Neuronal stem cell (in vitro differentiated cells): ENCODE measurements around the gene EBI3.
A peak's percentile ranks its signal among the peaks of the same experiment; 100 is the strongest.

Experiments used
- DNase-seq: peaks from one replicate; pipeline ENCODE4 v3.0.0-alpha.2; 2013; ENCODE audit warnings: low spot score
- H2AFZ ChIP-seq: one replicate; pipeline ENCODE4 v1.6.1; 2013; ENCODE audit warnings: mild to moderate bottlenecking, low read length, inconsistent platforms
- H2AK5ac ChIP-seq: 2 replicates; pipeline ENCODE4 v1.6.1; 2013; ENCODE audit warnings: low read depth, mild to moderate bottlenecking, inconsistent platforms, low read length, moderate library complexity, mixed read lengths
- H2BK120ac ChIP-seq: 2 replicates; pipeline ENCODE4 v1.6.1; 2013; ENCODE audit warnings: low read depth, mild to moderate bottlenecking, inconsistent platforms, low read length, moderate library complexity, mixed read lengths
- H2BK12ac ChIP-seq: one replicate; pipeline ENCODE4 v1.6.1; 2013; ENCODE audit warnings: low read length, inconsistent platforms
- H2BK15ac ChIP-seq: 2 replicates; pipeline ENCODE4 v1.6.1; 2013; ENCODE audit warnings: mild to moderate bottlenecking, low read length, inconsistent platforms, mixed read lengths
- H2BK5ac ChIP-seq: one replicate; pipeline ENCODE4 v1.6.1; 2013; ENCODE audit warnings: inconsistent platforms, mild to moderate bottlenecking, low read length, moderate library complexity
- H3K14ac ChIP-seq: one replicate; pipeline ENCODE4 v1.6.1; 2013; ENCODE audit warnings: low read length, inconsistent platforms
- H3K18ac ChIP-seq: 2 replicates; pipeline ENCODE4 v1.6.1; 2013; ENCODE audit warnings: low read length, inconsistent platforms
- H3K23ac ChIP-seq: 2 replicates; pipeline ENCODE4 v1.6.1; 2013; ENCODE audit warnings: low read depth, mild to moderate bottlenecking, mixed read lengths, low read length, inconsistent platforms; ENCODE audit not compliant: poor library complexity
- H3K27ac ChIP-seq: replicated peaks from 3 replicates; pipeline ENCODE4 v1.5.1; 2013; ENCODE audit warnings: low read length, inconsistent platforms
- H3K27me3 ChIP-seq, 3 experiments: 2 replicates each; pipeline ENCODE4 v1.6.1; 2013; ENCODE audit warnings: low read length in 3 of 3, mild to moderate bottlenecking in 2 of 3, inconsistent platforms in 1 of 3, low read depth in 1 of 3, mixed read lengths in 1 of 3, moderate library complexity in 1 of 3; ENCODE audit not compliant: control insufficient read depth in 3 of 3, insufficient read depth in 3 of 3
- H3K36me3 ChIP-seq, 2 donors: replicated peaks in 1 of 2; 2 replicates each; pipeline ENCODE4 v1.6.1; 2013; ENCODE audit warnings: low read length in 2 of 2; ENCODE audit not compliant: control insufficient read depth in 2 of 2, insufficient read depth in 2 of 2
- H3K4ac ChIP-seq: 2 replicates; pipeline ENCODE4 v1.6.1; 2013; ENCODE audit warnings: inconsistent platforms, mild to moderate bottlenecking, low read length, moderate library complexity
- H3K4me1 ChIP-seq, 2 donors: 1 replicate in 1 of 2; 2 replicates in 1 of 2; pipeline ENCODE4 v1.6.1; 2013; ENCODE audit warnings: low read length in 2 of 2, low read depth in 1 of 2; ENCODE audit not compliant: control insufficient read depth in 2 of 2, insufficient read depth in 1 of 2
- H3K4me2 ChIP-seq: one replicate; pipeline ENCODE4 v1.6.1; 2013; ENCODE audit warnings: mild to moderate bottlenecking, low read length, inconsistent platforms; ENCODE audit not compliant: insufficient read depth, poor library complexity, severe bottlenecking
- H3K4me3 ChIP-seq, 2 donors: 2 replicates each; pipeline ENCODE4 v1.5.1; 2013; ENCODE audit warnings: low read length in 2 of 2, mild to moderate bottlenecking in 2 of 2, inconsistent platforms in 1 of 2, moderate library complexity in 1 of 2
- H3K79me1 ChIP-seq: one replicate; pipeline ENCODE4 v1.6.1; 2013; ENCODE audit warnings: low read depth, mild to moderate bottlenecking, inconsistent platforms, low read length, moderate library complexity
- H3K9ac ChIP-seq: one replicate; pipeline ENCODE4 v1.6.1; 2013; ENCODE audit warnings: mild to moderate bottlenecking, low read depth, low read length, inconsistent platforms; ENCODE audit not compliant: poor library complexity
- H3K9me3 ChIP-seq, 2 donors: replicated peaks in 1 of 2; 2 replicates each; pipeline versions ENCODE3 to v1.6.1; 2013; ENCODE audit warnings: low read length in 2 of 2, mild to moderate bottlenecking in 2 of 2, inconsistent platforms in 1 of 2, low read depth in 1 of 2, mixed read lengths in 1 of 2, moderate library complexity in 1 of 2; ENCODE audit not compliant: control insufficient read depth in 2 of 2, insufficient read depth in 1 of 2
- H4K8ac ChIP-seq: one replicate; pipeline ENCODE4 v1.6.1; 2013; ENCODE audit warnings: low read depth, mild to moderate bottlenecking, inconsistent platforms, low read length, moderate library complexity
- H4K91ac ChIP-seq: one replicate; pipeline ENCODE4 v1.6.1; 2013; ENCODE audit warnings: low read length, low read depth, mild to moderate bottlenecking, inconsistent platforms; ENCODE audit not compliant: poor library complexity
- WGBS, 2 donors: extraction: QIAGEN DNeasy Blood & Tissue Kit; methylation state at CpG; one replicate each; pipeline ENCODE4 v1.1.7; 2013; ENCODE audit warnings: missing lambda C conversion rate in 2 of 2, mixed read lengths in 1 of 2; ENCODE audit not compliant: insufficient read length in 2 of 2, insufficient replicate concordance in 1 of 2; ENCODE audit errors: extremely low coverage in 2 of 2; 5-methylcytosine and 5-hydroxymethylcytosine counted together

Gene EBI3

DNA sequence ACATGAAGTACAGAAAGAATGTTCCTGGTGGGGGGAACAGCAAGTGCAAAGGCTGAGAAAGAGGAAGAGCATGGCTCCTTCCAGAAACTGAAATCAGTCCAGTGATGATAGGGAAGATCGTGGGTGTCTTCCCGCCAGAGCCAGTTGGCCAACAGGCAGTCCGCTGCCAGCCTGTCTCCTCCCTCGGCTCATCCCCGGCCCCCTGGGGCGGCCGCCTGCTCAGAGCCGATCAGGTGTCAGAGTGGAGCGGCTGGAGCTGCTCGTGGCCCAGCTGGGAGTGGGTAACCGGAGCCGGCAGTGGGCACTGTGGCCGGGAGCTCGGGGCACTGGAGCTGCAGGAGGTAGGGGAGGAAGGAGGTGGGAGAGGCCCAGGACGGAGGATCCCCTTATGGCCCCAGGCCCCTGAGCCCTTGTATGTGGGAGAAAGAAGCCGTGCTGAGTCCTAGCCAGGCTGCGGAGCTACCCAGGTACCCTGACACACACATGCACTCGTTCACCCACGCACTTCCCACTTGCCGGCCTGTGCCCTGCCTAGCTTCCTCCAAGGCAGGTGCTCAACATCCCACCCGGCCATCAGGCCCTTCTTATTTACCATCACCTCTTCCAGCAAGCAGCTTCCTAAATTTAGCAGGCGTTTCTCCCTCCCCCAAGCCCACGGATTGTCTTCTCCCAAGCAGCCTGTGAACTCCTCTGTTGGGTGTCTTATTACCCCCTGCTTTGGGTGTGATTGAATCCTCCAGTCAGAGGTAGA is 45.2 kb upstream of the EBI3 start:
- H3K36me3 ChIP-seq, result peaks cover 5 to 17% of the 10 kb centered on the region in 2 donors
- peaks cover 7% of the 10 kb centered on the region for H3K79me1 ChIP-seq
- no peak overlapping the region for H4K91ac ChIP-seq
- H2BK120ac ChIP-seq, result no peak overlapping the region
- H3K4me1 ChIP-seq, result peaks cover 0 to 7% of the 10 kb centered on the region in 2 donors
- no peak overlapping the region for H3K14ac ChIP-seq
- H4K8ac ChIP-seq, result no peak overlapping the region
- no peak overlapping the region for H2BK5ac ChIP-seq
- H3K4me3 ChIP-seq, result no peak overlapping the region
- no peak overlapping the region for H2BK15ac ChIP-seq
- no peaks in the 10 kb centered on the region for H3K27me3 ChIP-seq
- H2AFZ ChIP-seq, result no peak overlapping the region
- no peaks in the 10 kb centered on the region for H3K9me3 ChIP-seq
- no peak overlapping the region for H3K18ac ChIP-seq
- no peak overlapping the region for H3K9ac ChIP-seq
- DNase-seq, result no peak
- H3K23ac ChIP-seq, result peak overlapping the region; percentile 16
- H2BK12ac ChIP-seq, result no peak overlapping the region
- H3K4ac ChIP-seq, result no peak overlapping the region
- H3K4me2 ChIP-seq, result no peak overlapping the region
- H2AK5ac ChIP-seq, result peak overlapping the region; percentile 25
- H3K27ac ChIP-seq, result no peak overlapping the region
- no CpG with 5 or more reads among the region's 23 CpGs for whole genome bisulfite sequencing, 2 donors

DNA sequence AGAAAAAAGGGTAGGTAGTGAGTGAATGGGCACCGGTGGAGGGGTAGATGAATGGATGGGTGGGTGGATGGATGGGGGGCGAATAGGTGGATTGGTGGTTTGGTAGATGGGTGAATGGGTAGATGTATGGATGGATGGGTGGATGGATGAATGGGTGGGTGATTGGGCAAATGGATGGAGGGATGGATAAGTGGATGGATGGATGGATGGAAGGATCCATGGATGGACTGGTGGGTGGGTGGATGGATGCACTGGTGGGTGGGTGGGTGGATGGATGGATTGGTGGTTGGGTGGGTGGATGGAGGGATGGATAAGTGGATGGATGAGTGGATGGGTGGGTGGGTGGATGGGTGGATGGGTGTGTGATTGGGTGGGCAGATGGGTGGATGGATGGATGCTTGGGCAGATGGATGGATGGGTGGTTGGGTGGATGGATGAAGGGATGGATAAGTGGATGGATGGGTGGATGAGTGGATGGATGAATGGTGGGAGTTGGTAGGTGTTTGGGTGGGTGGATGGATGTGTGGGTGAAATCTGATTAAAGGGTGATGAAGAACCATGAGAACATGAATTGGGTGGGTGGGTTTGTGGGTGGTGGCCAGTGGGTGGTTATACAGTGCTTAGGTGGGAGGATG is 44.5 kb upstream of the EBI3 start:
- H3K9ac ChIP-seq, result no peak overlapping the region
- H2AFZ ChIP-seq, result no peak overlapping the region
- no peak for DNase-seq
- H4K8ac ChIP-seq, result no peak overlapping the region
- WGBS, 2 donors, result 100% methylated on average over 2 of the region's 2 CpGs; no CpG with 5 or more reads in 1 of the 2 donors
- H3K4me2 ChIP-seq, result no peak overlapping the region
- H2AK5ac ChIP-seq, result no peak overlapping the region
- no peak overlapping the region for H2BK120ac ChIP-seq
- no peak overlapping the region for H3K14ac ChIP-seq
- no peak overlapping the region for H2BK12ac ChIP-seq
- H4K91ac ChIP-seq, result no peak overlapping the region
- no peak overlapping the region for H2BK5ac ChIP-seq
- no peak overlapping the region for H3K23ac ChIP-seq
- H3K27ac ChIP-seq, result no peak overlapping the region
- H3K36me3 ChIP-seq, result peaks cover 5 to 10% of the 10 kb centered on the region in 2 donors
- no peaks in the 10 kb centered on the region for H3K9me3 ChIP-seq
- H3K27me3 ChIP-seq, result no peaks in the 10 kb centered on the region
- no peak overlapping the region for H2BK15ac ChIP-seq
- H3K79me1 ChIP-seq, result peaks cover 7% of the 10 kb centered on the region
- peaks cover 0 to 7% of the 10 kb centered on the region in 2 donors for H3K4me1 ChIP-seq
- no peak overlapping the region for H3K18ac ChIP-seq
- H3K4ac ChIP-seq, result no peak overlapping the region
- H3K4me3 ChIP-seq, result no peak overlapping the region

DNA sequence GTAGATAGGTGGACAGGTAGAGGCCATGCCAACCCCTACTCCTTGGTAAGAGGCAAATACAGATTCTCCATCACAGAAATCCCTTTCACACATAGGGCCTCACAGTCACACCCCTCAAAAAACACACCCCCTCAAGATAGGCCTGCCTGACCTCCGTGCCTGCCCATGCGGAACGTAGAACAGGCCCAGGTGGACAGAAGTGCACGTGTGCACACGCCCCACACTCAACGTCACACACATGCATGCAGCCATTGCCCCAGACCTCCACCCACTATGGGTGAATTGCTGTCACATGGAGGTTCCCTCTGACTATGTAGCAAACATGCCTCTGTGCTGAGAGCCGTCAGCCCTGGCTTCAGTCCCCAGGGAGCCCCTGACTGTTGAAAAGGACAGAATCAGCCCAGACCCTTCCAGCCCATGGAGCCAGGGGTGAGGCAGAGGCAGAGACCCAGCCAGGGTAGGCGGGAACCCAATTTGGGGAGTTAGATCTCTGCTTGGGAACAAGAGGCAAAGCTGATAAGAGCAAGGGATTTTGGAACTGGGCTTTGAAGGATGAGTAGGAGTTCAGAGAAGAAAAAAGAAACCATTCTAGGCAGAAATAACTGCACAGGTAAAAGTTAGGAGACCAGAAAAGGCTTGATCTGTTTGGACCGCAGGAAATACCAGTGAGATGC is 43.8 kb upstream of the EBI3 start:
- WGBS, 2 donors, result no CpG with 5 or more reads among the region's 9 CpGs
- no peak overlapping the region for H3K4me2 ChIP-seq

More for the DNA sequence above, 43.8 kb upstream of the EBI3 start:
- Histone ChIP-seq H3K4ac (no peak overlapping the region), H3K79me1 (peaks cover 7% of the 10 kb centered on the region), H2BK5ac (no peak overlapping the region), H3K27me3 (no peaks in the 10 kb centered on the region), H3K4me3 (no peak overlapping the region), H4K8ac (no peak overlapping the region), H3K9ac (no peak overlapping the region), H3K18ac (peak overlapping the region; percentile 61), H4K91ac (no peak overlapping the region), H2AFZ (no peak overlapping the region), H2AK5ac (no peak overlapping the region), H3K4me1 (peaks cover 0 to 7% of the 10 kb centered on the region in 2 donors), H3K36me3 (peaks cover 1 to 3% of the 10 kb centered on the region in 2 donors), H3K27ac (no peak overlapping the region), H3K14ac (peak overlapping the region; percentile 97), H3K9me3 (no peaks in the 10 kb centered on the region), H2BK120ac (no peak overlapping the region), H3K23ac (peak overlapping the region; percentile 68), H2BK12ac (peak overlapping the region; percentile 43), H2BK15ac (peak overlapping the region; percentile 83)
- no peak for DNase-seq
